K562 (cell line): ENCODE measurements around the gene PXN. TPM values are rescaled to one million over a fixed set of nuclear protein-coding genes. Genes with fewer than 3 reads are reported as not detected.

Experiments used
- BRD9 ChIP-seq: fragments of 450-650 bp; IDR thresholded peaks from 2 replicates; pipeline ENCODE4 v1.6.1; 2018; ENCODE audit warnings: low read depth; ENCODE audit not compliant: partially characterized antibody
- CHAMP1 ChIP-seq: fragments of 450-650 bp; IDR thresholded peaks from 2 replicates; pipeline ENCODE4 v1.6.1; 2016; ENCODE audit warnings: mild to moderate bottlenecking
- CREB5 ChIP-seq: fragments of 250-450 bp; sonication (Bioruptor Pico); IDR thresholded peaks from 2 replicates; pipeline ENCODE4 v1.5.0; 2020; ENCODE audit warnings: mild to moderate bottlenecking
- DACH1 ChIP-seq: fragments of 450-650 bp; IDR thresholded peaks from 2 replicates; pipeline ENCODE4 v1.6.1; 2018; ENCODE audit not compliant: partially characterized antibody
- GABPA ChIP-seq: fragments of 200-800 bp; sonication (Bioruptor generic); conservative IDR thresholded peaks from 2 replicates; pipeline ENCODE4 v1.6.1; 2016; ENCODE audit warnings: low read depth, missing genetic modification characterization, missing compliant biosample characterization
- IFI16 ChIP-seq: fragments of 250-450 bp; sonication (Bioruptor Pico); IDR thresholded peaks from 2 replicates; pipeline ENCODE4 v2.1.2; 2022; ENCODE audit warnings: mild to moderate bottlenecking, inconsistent platforms
- KHSRP ChIP-seq: fragments of 450-650 bp; IDR thresholded peaks from 2 replicates; pipeline ENCODE4 v1.6.1; 2017
- MEF2D ChIP-seq: conservative IDR thresholded peaks from 2 replicates; pipeline ENCODE4 v1.6.1; 2016; ENCODE audit warnings: low read depth, missing genetic modification characterization, missing compliant biosample characterization
- PML ChIP-seq: IDR thresholded peaks from 2 replicates; pipeline ENCODE4 v1.6.1; 2012; ENCODE audit warnings: low read length, inconsistent platforms
- WHSC1 ChIP-seq: IDR thresholded peaks from one replicate; pipeline ENCODE4 v1.6.1; 2012; ENCODE audit warnings: low read length, control low read depth, inconsistent platforms
- ZKSCAN8 ChIP-seq: fragments of 200-800 bp; sonication (Bioruptor generic); IDR thresholded peaks from 2 replicates; pipeline ENCODE4 v1.6.1; 2016; ENCODE audit warnings: missing genetic modification characterization, missing compliant biosample characterization
- ZNF282 ChIP-seq: sonication (generic); formaldehyde crosslinking; IDR thresholded peaks from 2 replicates; pipeline ENCODE4 v1.8.1; 2023; ENCODE audit warnings: missing genetic modification reagents
- ZNF316 ChIP-seq: fragments of 450-650 bp; IDR thresholded peaks from 2 replicates; pipeline ENCODE4 v1.6.1; 2016
- polyA plus RNA-seq, 8 experiments: library from polyadenylated mRNA; depleted of rRNA in 4 of 8; stranded (reverse) in 5 of 8; unstranded in 3 of 8; fragments of >200 nt; fragmentation: Nextera tagmentation in 2 of 8; fragmentation: Illumina TruSeq in 1 of 8; extraction: Ambion mirVana in 2 of 8; extraction: Trizol in 1 of 8; gene quantifications; 2 replicates each; pipeline versions ENCODE4 v1.2.1 to v1.2.3, GENCODE V29; 2011 to 2014; ENCODE audit warnings: inconsistent platforms in 1 of 8, missing spikeins in 1 of 8
- total RNA-seq, 7 experiments: library from RNA; depleted of rRNA in 6 of 7; stranded (reverse); fragments of >200 nt in 6 of 7; fragmentation: Illumina TruSeq in 2 of 7; extraction: Trizol in 2 of 7; gene quantifications; 2 replicates each; pipeline versions ENCODE4 v1.2.1 to v1.2.3, GENCODE V29; 2011 to 2021; ENCODE audit warnings: low replicate concordance in 1 of 7
- TF ChIP-seq, protein P1 (sequence below): fragments of 450-650 bp; IDR thresholded peaks from 2 replicates; pipeline ENCODE4 v1.7.1; 2018; ENCODE audit warnings: mild to moderate bottlenecking, low read depth; ENCODE audit not compliant: partially characterized antibody
- TF ChIP-seq, protein P2 (sequence below): sonication (generic); formaldehyde crosslinking; IDR thresholded peaks from 2 replicates; pipeline ENCODE4 v1.8.1; 2023; ENCODE audit warnings: mild to moderate bottlenecking, missing genetic modification reagents, moderate library complexity
- TF ChIP-seq, protein P3 (sequence below), 2 experiments: IDR thresholded peaks; 2 replicates each; pipeline ENCODE4 v1.6.1; 2012; ENCODE audit warnings: improper control_type of control experiment in 2 of 2, low read depth in 2 of 2, low read length in 2 of 2, borderline replicate concordance in 1 of 2

The PXN gene
- total and polyA plus RNA-seq, 9 of the 15 experiments (the other 6 are each of a cell fraction or from before 2014, with no cell fraction given) = 4.0 to 74.1 (median 18.6) TPM

DNA sequence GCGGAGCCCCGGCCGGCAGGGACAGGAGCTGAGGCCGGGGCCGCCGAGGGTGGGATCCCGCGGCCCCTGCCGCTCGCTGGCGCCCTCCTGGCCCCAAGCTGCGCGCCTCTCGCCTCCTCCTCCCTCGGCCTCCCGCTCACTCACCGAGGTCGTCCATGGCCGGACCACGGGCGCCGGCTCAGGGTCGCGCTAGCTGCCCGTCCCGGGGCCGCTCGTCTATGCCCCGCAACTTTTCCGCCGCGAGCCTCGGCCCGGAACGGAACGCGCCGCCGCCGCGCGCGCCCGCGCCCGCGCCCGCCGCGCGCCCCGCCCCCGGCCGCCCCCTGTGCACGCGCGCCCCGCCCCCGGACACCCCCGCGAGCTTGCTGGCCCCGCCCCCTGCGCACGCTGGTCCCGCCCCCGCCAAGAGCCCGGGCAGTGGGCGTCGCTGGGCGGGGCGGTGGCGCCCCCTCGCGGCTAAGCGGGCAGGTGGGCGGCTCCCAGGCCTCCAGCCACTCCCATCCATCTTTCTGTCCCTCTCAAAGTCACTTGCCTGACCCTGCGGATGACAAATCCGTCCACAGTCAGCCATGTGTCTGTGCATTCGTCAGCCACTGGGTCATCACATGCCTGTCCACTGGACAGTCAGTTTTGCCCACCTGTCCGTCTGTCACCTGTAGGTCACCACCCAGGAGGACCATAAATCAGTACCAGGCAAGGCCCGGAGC lies at the start of gene PXN (continued):
- TF ChIP-seq, protein P1, sequence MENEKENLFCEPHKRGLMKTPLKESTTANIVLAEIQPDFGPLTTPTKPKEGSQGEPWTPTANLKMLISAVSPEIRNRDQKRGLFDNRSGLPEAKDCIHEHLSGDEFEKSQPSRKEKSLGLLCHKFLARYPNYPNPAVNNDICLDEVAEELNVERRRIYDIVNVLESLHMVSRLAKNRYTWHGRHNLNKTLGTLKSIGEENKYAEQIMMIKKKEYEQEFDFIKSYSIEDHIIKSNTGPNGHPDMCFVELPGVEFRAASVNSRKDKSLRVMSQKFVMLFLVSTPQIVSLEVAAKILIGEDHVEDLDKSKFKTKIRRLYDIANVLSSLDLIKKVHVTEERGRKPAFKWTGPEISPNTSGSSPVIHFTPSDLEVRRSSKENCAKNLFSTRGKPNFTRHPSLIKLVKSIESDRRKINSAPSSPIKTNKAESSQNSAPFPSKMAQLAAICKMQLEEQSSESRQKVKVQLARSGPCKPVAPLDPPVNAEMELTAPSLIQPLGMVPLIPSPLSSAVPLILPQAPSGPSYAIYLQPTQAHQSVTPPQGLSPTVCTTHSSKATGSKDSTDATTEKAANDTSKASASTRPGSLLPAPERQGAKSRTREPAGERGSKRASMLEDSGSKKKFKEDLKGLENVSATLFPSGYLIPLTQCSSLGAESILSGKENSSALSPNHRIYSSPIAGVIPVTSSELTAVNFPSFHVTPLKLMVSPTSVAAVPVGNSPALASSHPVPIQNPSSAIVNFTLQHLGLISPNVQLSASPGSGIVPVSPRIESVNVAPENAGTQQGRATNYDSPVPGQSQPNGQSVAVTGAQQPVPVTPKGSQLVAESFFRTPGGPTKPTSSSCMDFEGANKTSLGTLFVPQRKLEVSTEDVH = no peak
- TF ChIP-seq KHSRP (no peak), ZNF316 (no peak), CREB5 (no peak), ZNF282 (no peak), PML (0 out of 2 replicates have a peak, but pooled peaks have one; percentile 21), CHAMP1 (no peak), GABPA (tag) (no peak), MEF2D (tag) (no peak), DACH1 (no peak), IFI16 (no peak), BRD9 (no peak), WHSC1 (no peak), ZKSCAN8 (no peak)
- TF ChIP-seq, protein P2, sequence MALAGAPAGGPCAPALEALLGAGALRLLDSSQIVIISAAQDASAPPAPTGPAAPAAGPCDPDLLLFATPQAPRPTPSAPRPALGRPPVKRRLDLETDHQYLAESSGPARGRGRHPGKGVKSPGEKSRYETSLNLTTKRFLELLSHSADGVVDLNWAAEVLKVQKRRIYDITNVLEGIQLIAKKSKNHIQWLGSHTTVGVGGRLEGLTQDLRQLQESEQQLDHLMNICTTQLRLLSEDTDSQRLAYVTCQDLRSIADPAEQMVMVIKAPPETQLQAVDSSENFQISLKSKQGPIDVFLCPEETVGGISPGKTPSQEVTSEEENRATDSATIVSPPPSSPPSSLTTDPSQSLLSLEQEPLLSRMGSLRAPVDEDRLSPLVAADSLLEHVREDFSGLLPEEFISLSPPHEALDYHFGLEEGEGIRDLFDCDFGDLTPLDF (CRISPR knock-in tag) = no peak
- TF ChIP-seq, protein P3, sequence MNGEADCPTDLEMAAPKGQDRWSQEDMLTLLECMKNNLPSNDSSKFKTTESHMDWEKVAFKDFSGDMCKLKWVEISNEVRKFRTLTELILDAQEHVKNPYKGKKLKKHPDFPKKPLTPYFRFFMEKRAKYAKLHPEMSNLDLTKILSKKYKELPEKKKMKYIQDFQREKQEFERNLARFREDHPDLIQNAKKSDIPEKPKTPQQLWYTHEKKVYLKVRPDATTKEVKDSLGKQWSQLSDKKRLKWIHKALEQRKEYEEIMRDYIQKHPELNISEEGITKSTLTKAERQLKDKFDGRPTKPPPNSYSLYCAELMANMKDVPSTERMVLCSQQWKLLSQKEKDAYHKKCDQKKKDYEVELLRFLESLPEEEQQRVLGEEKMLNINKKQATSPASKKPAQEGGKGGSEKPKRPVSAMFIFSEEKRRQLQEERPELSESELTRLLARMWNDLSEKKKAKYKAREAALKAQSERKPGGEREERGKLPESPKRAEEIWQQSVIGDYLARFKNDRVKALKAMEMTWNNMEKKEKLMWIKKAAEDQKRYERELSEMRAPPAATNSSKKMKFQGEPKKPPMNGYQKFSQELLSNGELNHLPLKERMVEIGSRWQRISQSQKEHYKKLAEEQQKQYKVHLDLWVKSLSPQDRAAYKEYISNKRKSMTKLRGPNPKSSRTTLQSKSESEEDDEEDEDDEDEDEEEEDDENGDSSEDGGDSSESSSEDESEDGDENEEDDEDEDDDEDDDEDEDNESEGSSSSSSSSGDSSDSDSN (IDR thresholded peaks at IDR 0.05; ENCODE audit: borderline replicate concordance in 1 of 2, low read depth in 2 of 2, low read length in 2 of 2) = 0 out of 4 replicates have a peak, but pooled peaks of 1 of the 2 experiments have one; percentile 10
